ENCODE data around the gene PIEZO1. TPM values are rescaled to one million over a fixed set of nuclear protein-coding genes. Genes with fewer than 3 reads are reported as not detected.
A peak's percentile ranks its signal among the peaks of the same experiment; 100 is the strongest.

PIEZO1 gene
- total and polyA plus RNA-seq, 9 of the 15 experiments (the other 6 are each of a cell fraction or from before 2014, with no cell fraction given): 3.6 to 432 (median 131) TPM

DNA sequence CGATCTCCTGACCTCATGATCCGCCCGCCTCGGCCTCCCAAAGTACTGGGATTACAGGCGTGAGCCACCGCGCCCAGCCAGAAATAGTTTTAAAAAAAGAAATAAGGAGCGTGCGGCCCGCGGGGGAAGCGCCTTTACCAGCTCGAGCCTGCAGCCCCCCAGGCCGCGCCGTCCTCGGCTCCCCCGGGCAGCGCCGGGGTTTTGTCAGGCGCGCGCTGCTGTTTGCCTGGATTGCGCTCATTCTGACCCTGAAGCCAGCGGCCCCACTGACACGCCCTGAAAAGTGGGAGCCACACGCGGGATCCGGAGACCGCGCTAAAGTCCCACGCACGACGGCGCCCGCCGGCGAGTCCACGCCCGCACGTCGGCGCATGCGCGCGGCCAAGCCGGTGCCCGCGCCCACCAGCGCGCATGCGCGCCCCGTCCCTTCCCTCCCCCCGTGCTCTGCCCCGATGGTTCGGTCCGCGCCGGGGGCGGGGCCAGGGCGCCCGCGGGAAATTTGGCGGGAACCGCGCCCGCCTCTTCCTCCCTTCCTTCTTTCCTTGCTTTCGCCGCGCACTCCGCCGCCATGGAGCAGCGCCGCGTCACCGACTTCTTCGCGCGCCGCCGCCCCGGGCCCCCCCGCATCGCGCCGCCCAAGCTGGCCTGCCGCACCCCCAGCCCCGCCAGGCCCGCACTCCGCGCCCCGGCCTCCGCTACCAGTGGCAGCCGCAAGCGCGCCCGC lies 18.4 kb upstream of the PIEZO1 start, which contains the start of gene CDT1 (continued):
- TF ChIP-seq, protein P1, sequence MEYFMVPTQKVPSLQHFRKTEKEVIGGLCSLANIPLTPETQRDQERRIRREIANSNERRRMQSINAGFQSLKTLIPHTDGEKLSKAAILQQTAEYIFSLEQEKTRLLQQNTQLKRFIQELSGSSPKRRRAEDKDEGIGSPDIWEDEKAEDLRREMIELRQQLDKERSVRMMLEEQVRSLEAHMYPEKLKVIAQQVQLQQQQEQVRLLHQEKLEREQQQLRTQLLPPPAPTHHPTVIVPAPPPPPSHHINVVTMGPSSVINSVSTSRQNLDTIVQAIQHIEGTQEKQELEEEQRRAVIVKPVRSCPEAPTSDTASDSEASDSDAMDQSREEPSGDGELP (CRISPR knock-in tag; IDR thresholded peaks at IDR 0.05; ENCODE audit: borderline replicate concordance): peak; percentile 10; the same call in 1 of the 2 replicates
- TF ChIP-seq ZNF764 (CRISPR knock-in tag; IDR thresholded peaks at IDR 0.05; ENCODE audit: low read depth) (no peak), HDAC2 (IDR thresholded peaks at IDR 0.05) (no peak), CREM (IDR thresholded peaks at IDR 0.05; ENCODE audit: low read depth) (peak; percentile 7; the same call in 1 of the 2 replicates), TARDBP (IDR thresholded peaks at IDR 0.05) (peak; percentile 98), GABPB1 (CRISPR knock-in tag; IDR thresholded peaks at IDR 0.05) (no peak), ZNF589 (CRISPR knock-in tag; IDR thresholded peaks at IDR 0.05; ENCODE audit: low read depth) (no peak), RHOXF2B (CRISPR knock-in tag; conservative IDR thresholded peaks at IDR 0.05) (no peak), ZNF239 (CRISPR knock-in tag; IDR thresholded peaks at IDR 0.05) (no peak), HDAC1 (IDR thresholded peaks at IDR 0.05) (peak in 1 of 2 experiments; percentile 87; a peak in 2 of 4 replicates), GABPB2 (CRISPR knock-in tag; conservative IDR thresholded peaks at IDR 0.05) (no peak), CHD4 (IDR thresholded peaks at IDR 0.05; ENCODE audit: insufficient read depth, insufficient replicate concordance, low read depth, low read length, poor library complexity, severe bottlenecking) (no peak)
